ENCODE results near the gene TMEM185B.

GRCh38 chr2:120260736-120261135 is 37.5 kb upstream of the TMEM185B start:
- TF ChIP-seq CTCF (IDR thresholded peaks at IDR 0.05 in 8 of 11, conservative IDR thresholded peaks at IDR 0.05 in 3 of 11) (no peak), POLR2A (IDR thresholded peaks at IDR 0.05) (no peak), POLR2AphosphoS5 (IDR thresholded peaks at IDR 0.05) (no peak)
